Right ventricle myocardium superior (tissue), 1 donor: ENCODE data around the gene SGMS1. TPM values are rescaled to one million over a fixed set of nuclear protein-coding genes. Genes with fewer than 3 reads are reported as not detected.

Source experiments
- total RNA-seq: library from RNA; stranded (reverse); fragmentation: NEBNext Ultra II Directional; extraction: Animal tissue kit (Norgen Biotek cat#: 25700); gene quantifications from one replicate; pipeline ENCODE4 v1.2.1, GENCODE V29; 2021
- donor health status: DM: no; HTN: yes; CAD: no; lungs with severe emphysema.

The SGMS1 gene
- total RNA-seq, 1 donor from 2014 or later, result 18.3 TPM

Other genes with a start within 250 kb of the SGMS1 start
- 2.6 TPM for gene ASAH2B, start 116.0 kb upstream of the SGMS1 start, total RNA-seq